Liver (tissue), 9 donors: ENCODE data around the gene WSCD1. TPM values are rescaled to one million over a fixed set of nuclear protein-coding genes. Genes with fewer than 3 reads are reported as not detected.

Source experiments
- DNase-seq: peaks from one replicate; pipeline ENCODE4 v3.0.0-alpha.2; 2017; ENCODE audit warnings: low spot score
- H3K27ac ChIP-seq, 2 donors: one replicate each; pipeline ENCODE4 v1.7.0; 2013; ENCODE audit warnings: inconsistent platforms in 2 of 2, low read length in 2 of 2, control low read depth in 1 of 2, low read depth in 1 of 2, mild to moderate bottlenecking in 1 of 2
- H3K27me3 ChIP-seq, 4 donors: one replicate each; pipeline versions ENCODE4 v1.6.1 to v1.7.0; 2013; ENCODE audit warnings: low read length in 3 of 4, inconsistent platforms in 1 of 4, mild to moderate bottlenecking in 1 of 4, moderate library complexity in 1 of 4; ENCODE audit not compliant: control insufficient read depth in 4 of 4, insufficient read depth in 4 of 4
- H3K36me3 ChIP-seq, 4 donors: one replicate each; pipeline versions ENCODE4 v1.6.1 to v1.7.0; 2013; ENCODE audit warnings: low read length in 3 of 4, mild to moderate bottlenecking in 3 of 4, low read depth in 1 of 4, moderate library complexity in 1 of 4; ENCODE audit not compliant: control insufficient read depth in 4 of 4, insufficient read depth in 3 of 4
- H3K4me1 ChIP-seq, 4 donors: one replicate each; pipeline versions ENCODE4 v1.6.1 to v1.7.0; 2013; ENCODE audit warnings: low read length in 3 of 4, mild to moderate bottlenecking in 3 of 4, moderate library complexity in 1 of 4; ENCODE audit not compliant: control insufficient read depth in 4 of 4, insufficient read depth in 4 of 4
- H3K4me3 ChIP-seq, 3 donors: one replicate each; pipeline versions ENCODE4 v1.6.1 to v1.7.0; 2013; ENCODE audit warnings: low read length in 3 of 3, control low read depth in 1 of 3, low read depth in 1 of 3, mild to moderate bottlenecking in 1 of 3
- H3K9ac ChIP-seq, 2 donors: one replicate each; pipeline ENCODE4 v1.7.0; 2013; ENCODE audit warnings: low read length in 2 of 2, mild to moderate bottlenecking in 2 of 2, moderate library complexity in 2 of 2, control low read depth in 1 of 2, low read depth in 1 of 2
- H3K9me3 ChIP-seq, 4 donors: one replicate each; pipeline versions ENCODE4 v1.6.1 to v1.7.0; 2013; ENCODE audit warnings: low read length in 3 of 4; ENCODE audit not compliant: control insufficient read depth in 4 of 4
- EGR1 ChIP-seq, 2 donors: IDR thresholded peaks; 2 replicates each; pipeline ENCODE4 v1.6.1; 2016 to 2018; ENCODE audit warnings: antibody characterized with exemption in 2 of 2, low read depth in 2 of 2
- FOXA1 ChIP-seq: IDR thresholded peaks from 2 replicates; pipeline ENCODE4 v1.6.1; 2016; ENCODE audit warnings: antibody characterized with exemption
- FOXA2 ChIP-seq: IDR thresholded peaks from 2 replicates; pipeline ENCODE4 v1.6.1; 2016; ENCODE audit warnings: antibody characterized with exemption
- GABPA ChIP-seq, 2 donors: IDR thresholded peaks in 1 of 2; conservative IDR thresholded peaks in 1 of 2; 2 replicates each; pipeline ENCODE4 v1.6.1; 2016; ENCODE audit warnings: antibody characterized with exemption in 2 of 2, mild to moderate bottlenecking in 1 of 2, moderate library complexity in 1 of 2
- HNF4A ChIP-seq, 2 donors: conservative IDR thresholded peaks; 2 replicates each; pipeline ENCODE4 v1.6.1; 2016; ENCODE audit warnings: antibody characterized with exemption in 2 of 2, mild to moderate bottlenecking in 2 of 2
- HNF4G ChIP-seq: IDR thresholded peaks from 2 replicates; pipeline ENCODE4 v1.6.1; 2016; ENCODE audit warnings: antibody characterized with exemption
- JUND ChIP-seq, 2 donors: IDR thresholded peaks; 2 replicates each; pipeline ENCODE4 v1.6.1; 2016; ENCODE audit warnings: antibody characterized with exemption in 2 of 2
- NR2F2 ChIP-seq: IDR thresholded peaks from 2 replicates; pipeline ENCODE4 v1.6.1; 2016; ENCODE audit warnings: antibody characterized with exemption
- RAD21 ChIP-seq, 2 donors: IDR thresholded peaks; 2 replicates each; pipeline ENCODE4 v1.6.1; 2016; ENCODE audit warnings: antibody characterized with exemption in 2 of 2, mild to moderate bottlenecking in 2 of 2
- RXRA ChIP-seq, 2 donors: IDR thresholded peaks; 2 replicates each; pipeline ENCODE4 v1.6.1; 2017 to 2018; ENCODE audit warnings: antibody characterized with exemption in 2 of 2, mild to moderate bottlenecking in 1 of 2
- SP1 ChIP-seq: IDR thresholded peaks from 2 replicates; pipeline ENCODE4 v1.6.1; 2018; ENCODE audit warnings: antibody characterized with exemption, mild to moderate bottlenecking
- TAF1 ChIP-seq: conservative IDR thresholded peaks from 2 replicates; pipeline ENCODE4 v1.6.1; 2016; ENCODE audit warnings: antibody characterized with exemption, mild to moderate bottlenecking
- YY1 ChIP-seq: IDR thresholded peaks from 2 replicates; pipeline ENCODE4 v1.6.1; 2016; ENCODE audit warnings: antibody characterized with exemption, mild to moderate bottlenecking
- WGBS: extraction: QIAGEN DNeasy Blood & Tissue Kit; methylation state at CpG from one replicate; pipeline ENCODE4 v1.1.7; 2013; 5-methylcytosine and 5-hydroxymethylcytosine counted together
- polyA plus RNA-seq, 2 donors: library from polyadenylated mRNA; stranded (reverse) in 1 of 2; unstranded in 1 of 2; fragments of 200-250 nt in 1 of 2; fragments of >200 nt in 1 of 2; fragmentation: Nextera tagmentation in 1 of 2; extraction: Ambion mirVana in 1 of 2; gene quantifications; one replicate each; pipeline versions ENCODE4 v1.2.1 to v1.2.3, GENCODE V29; 2013 to 2015
- total RNA-seq, 2 donors: library from RNA; depleted of rRNA; stranded (reverse); fragments of >200 nt; gene quantifications; one replicate each; pipeline ENCODE4 v1.2.3, GENCODE V29; 2014
- TF ChIP-seq, protein P1 (sequence below): IDR thresholded peaks from 2 replicates; pipeline ENCODE4 v1.6.1; 2016; ENCODE audit warnings: antibody characterized with exemption
- TF ChIP-seq, protein P2 (sequence below): IDR thresholded peaks from 2 replicates; pipeline ENCODE4 v1.6.1; 2016; ENCODE audit warnings: antibody characterized with exemption
- TF ChIP-seq, protein P3 (sequence below): fragments of 150-350 bp; IDR thresholded peaks from 2 replicates; pipeline ENCODE4 v1.5.1; 2017; ENCODE audit warnings: improper control_type of control experiment, low read depth, low read length; ENCODE audit not compliant: missing input control
- TF ChIP-seq, protein P4 (sequence below): IDR thresholded peaks from 2 replicates; pipeline ENCODE4 v1.6.1; 2016; ENCODE audit warnings: antibody characterized with exemption
- TF ChIP-seq, protein P5 (sequence below): IDR thresholded peaks from 2 replicates; pipeline ENCODE4 v1.6.1; 2016; ENCODE audit warnings: antibody characterized with exemption, mild to moderate bottlenecking
- donor health status: healthy.
- donor health status: healthy.
- donor health status: healthy.
- donor health status: healthy.
- donor health status: healthy.

WSCD1 gene
- total and polyA plus RNA-seq, 4 donors = 0.10 to 3.8 (median 1.3) TPM

DNA sequence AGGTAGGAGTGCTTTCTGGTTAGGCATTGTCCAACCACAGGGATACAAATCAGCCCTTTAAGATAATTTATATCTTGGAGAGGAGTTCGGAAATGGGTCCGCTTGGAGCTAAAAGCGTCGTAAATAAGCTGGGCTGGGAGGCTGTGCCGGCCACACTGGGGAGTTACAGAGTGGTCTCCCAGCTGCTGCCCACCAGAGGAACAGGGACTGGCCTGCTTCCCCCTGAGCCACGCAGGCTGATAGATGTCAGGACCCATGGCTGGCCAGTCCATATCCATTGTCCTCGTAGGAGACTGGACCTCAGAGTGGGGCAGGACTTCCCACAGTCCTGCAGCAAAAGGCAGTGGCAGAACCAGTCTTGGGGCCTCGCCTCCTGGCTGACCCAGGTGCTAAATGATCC is 12.6 kb upstream of the WSCD1 start:
- WGBS = 89% methylated on average over 8 of the region's 8 CpGs
- TF ChIP-seq RXRA (IDR thresholded peaks at IDR 0.05) (no peak), SP1 (no peak), JUND (IDR thresholded peaks at IDR 0.05) (no peak), RAD21 (IDR thresholded peaks at IDR 0.05) (no peak), EGR1 (IDR thresholded peaks at IDR 0.05; ENCODE audit: low read depth in 2 of 2) (no peak), HNF4A (conservative IDR thresholded peaks at IDR 0.05) (no peak), FOXA1 (no peak), NR2F2 (no peak), YY1 (no peak), TAF1 (no peak), GABPA (IDR thresholded peaks at IDR 0.05 in 1 of 2, conservative IDR thresholded peaks at IDR 0.05 in 1 of 2) (no peak), FOXA2 (no peak)
- TF ChIP-seq, protein P1, sequence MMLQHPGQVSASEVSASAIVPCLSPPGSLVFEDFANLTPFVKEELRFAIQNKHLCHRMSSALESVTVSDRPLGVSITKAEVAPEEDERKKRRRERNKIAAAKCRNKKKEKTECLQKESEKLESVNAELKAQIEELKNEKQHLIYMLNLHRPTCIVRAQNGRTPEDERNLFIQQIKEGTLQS = no peak
- TF ChIP-seq, protein P2, sequence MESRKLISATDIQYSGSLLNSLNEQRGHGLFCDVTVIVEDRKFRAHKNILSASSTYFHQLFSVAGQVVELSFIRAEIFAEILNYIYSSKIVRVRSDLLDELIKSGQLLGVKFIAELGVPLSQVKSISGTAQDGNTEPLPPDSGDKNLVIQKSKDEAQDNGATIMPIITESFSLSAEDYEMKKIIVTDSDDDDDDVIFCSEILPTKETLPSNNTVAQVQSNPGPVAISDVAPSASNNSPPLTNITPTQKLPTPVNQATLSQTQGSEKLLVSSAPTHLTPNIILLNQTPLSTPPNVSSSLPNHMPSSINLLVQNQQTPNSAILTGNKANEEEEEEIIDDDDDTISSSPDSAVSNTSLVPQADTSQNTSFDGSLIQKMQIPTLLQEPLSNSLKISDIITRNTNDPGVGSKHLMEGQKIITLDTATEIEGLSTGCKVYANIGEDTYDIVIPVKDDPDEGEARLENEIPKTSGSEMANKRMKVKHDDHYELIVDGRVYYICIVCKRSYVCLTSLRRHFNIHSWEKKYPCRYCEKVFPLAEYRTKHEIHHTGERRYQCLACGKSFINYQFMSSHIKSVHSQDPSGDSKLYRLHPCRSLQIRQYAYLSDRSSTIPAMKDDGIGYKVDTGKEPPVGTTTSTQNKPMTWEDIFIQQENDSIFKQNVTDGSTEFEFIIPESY = no peak
- TF ChIP-seq, protein P3, sequence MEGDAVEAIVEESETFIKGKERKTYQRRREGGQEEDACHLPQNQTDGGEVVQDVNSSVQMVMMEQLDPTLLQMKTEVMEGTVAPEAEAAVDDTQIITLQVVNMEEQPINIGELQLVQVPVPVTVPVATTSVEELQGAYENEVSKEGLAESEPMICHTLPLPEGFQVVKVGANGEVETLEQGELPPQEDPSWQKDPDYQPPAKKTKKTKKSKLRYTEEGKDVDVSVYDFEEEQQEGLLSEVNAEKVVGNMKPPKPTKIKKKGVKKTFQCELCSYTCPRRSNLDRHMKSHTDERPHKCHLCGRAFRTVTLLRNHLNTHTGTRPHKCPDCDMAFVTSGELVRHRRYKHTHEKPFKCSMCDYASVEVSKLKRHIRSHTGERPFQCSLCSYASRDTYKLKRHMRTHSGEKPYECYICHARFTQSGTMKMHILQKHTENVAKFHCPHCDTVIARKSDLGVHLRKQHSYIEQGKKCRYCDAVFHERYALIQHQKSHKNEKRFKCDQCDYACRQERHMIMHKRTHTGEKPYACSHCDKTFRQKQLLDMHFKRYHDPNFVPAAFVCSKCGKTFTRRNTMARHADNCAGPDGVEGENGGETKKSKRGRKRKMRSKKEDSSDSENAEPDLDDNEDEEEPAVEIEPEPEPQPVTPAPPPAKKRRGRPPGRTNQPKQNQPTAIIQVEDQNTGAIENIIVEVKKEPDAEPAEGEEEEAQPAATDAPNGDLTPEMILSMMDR = no peak
- TF ChIP-seq, protein P4, sequence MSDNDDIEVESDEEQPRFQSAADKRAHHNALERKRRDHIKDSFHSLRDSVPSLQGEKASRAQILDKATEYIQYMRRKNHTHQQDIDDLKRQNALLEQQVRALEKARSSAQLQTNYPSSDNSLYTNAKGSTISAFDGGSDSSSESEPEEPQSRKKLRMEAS = no peak
- H3K27me3 ChIP-seq = peaks cover 0 to 3% (median 0%) of the 10 kb centered on the region in 4 donors

DNA sequence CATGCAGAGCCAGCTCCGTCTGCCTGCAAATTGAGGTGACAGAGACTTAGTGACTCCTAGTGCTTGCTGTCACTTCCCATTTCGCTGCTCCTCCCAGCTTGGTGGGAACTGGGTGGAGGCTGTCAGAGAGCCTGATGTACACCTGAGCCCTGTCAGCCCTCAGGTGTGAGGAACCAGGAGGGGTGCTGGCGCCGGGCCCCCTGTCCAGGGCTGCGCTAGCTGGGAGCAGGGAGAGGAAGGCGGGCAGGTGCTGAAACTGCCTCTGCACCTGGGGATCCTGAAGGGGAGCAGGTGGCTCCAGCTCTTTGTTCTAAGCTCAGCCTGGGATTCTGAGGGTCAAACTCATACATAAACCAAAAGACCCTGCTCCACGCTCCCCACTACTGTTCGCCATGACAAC is 10.8 kb upstream of the WSCD1 start:
- no peak overlapping the region for H3K27ac ChIP-seq
- no peaks in the 10 kb centered on the region for H3K36me3 ChIP-seq
- H3K27me3 ChIP-seq = peaks cover 0 to 3% (median 0%) of the 10 kb centered on the region in 4 donors
- H3K4me3 ChIP-seq = no peak overlapping the region
- 84% methylated on average over 8 of the region's 8 CpGs for WGBS
- peaks cover 0 to 4% (median 0%) of the 10 kb centered on the region in 4 donors for H3K4me1 ChIP-seq
- no peaks in the 10 kb centered on the region for H3K9me3 ChIP-seq
- no peak for DNase-seq
- no peak overlapping the region for H3K9ac ChIP-seq
- TF ChIP-seq NR2F2 (no peak), HNF4A (conservative IDR thresholded peaks at IDR 0.05) (no peak), HNF4G (no peak), GABPA (IDR thresholded peaks at IDR 0.05 in 1 of 2, conservative IDR thresholded peaks at IDR 0.05 in 1 of 2) (no peak), YY1 (no peak), SP1 (no peak), TAF1 (no peak), FOXA1 (no peak), EGR1 (IDR thresholded peaks at IDR 0.05; ENCODE audit: low read depth in 2 of 2) (no peak), JUND (IDR thresholded peaks at IDR 0.05) (no peak), FOXA2 (no peak), RAD21 (IDR thresholded peaks at IDR 0.05) (no peak)
- TF ChIP-seq, protein P4 = no peak
- TF ChIP-seq, protein P1 = no peak
- TF ChIP-seq, protein P5, sequence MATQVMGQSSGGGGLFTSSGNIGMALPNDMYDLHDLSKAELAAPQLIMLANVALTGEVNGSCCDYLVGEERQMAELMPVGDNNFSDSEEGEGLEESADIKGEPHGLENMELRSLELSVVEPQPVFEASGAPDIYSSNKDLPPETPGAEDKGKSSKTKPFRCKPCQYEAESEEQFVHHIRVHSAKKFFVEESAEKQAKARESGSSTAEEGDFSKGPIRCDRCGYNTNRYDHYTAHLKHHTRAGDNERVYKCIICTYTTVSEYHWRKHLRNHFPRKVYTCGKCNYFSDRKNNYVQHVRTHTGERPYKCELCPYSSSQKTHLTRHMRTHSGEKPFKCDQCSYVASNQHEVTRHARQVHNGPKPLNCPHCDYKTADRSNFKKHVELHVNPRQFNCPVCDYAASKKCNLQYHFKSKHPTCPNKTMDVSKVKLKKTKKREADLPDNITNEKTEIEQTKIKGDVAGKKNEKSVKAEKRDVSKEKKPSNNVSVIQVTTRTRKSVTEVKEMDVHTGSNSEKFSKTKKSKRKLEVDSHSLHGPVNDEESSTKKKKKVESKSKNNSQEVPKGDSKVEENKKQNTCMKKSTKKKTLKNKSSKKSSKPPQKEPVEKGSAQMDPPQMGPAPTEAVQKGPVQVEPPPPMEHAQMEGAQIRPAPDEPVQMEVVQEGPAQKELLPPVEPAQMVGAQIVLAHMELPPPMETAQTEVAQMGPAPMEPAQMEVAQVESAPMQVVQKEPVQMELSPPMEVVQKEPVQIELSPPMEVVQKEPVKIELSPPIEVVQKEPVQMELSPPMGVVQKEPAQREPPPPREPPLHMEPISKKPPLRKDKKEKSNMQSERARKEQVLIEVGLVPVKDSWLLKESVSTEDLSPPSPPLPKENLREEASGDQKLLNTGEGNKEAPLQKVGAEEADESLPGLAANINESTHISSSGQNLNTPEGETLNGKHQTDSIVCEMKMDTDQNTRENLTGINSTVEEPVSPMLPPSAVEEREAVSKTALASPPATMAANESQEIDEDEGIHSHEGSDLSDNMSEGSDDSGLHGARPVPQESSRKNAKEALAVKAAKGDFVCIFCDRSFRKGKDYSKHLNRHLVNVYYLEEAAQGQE = no peak
- TF ChIP-seq, protein P3 = no peak

More for the DNA sequence above, 12.6 kb upstream of the WSCD1 start:
- Histone ChIP-seq H3K4me1 (peaks cover 0 to 7% (median 2%) of the 10 kb centered on the region in 4 donors), H3K9me3 (no peaks in the 10 kb centered on the region), H3K27ac (no peak overlapping the region), H3K4me3 (no peak overlapping the region), H3K36me3 (no peaks in the 10 kb centered on the region), H3K9ac (no peak overlapping the region)
- DNase-seq = no peak
